SK-N-SH (cell line): ENCODE data around the gene MTURN.
A peak's percentile ranks its signal among the peaks of the same experiment; 100 is the strongest.

ENCODE experiments used
- CTCF ChIP-seq: fragments of 200-600 bp; sonication (generic); IDR thresholded peaks from 2 replicates; pipeline ENCODE4 v1.6.1; 2017; ENCODE audit warnings: antibody characterized with exemption, mild to moderate bottlenecking, moderate library complexity
- EP300 ChIP-seq, 2 experiments: IDR thresholded peaks; 2 replicates each; pipeline versions ENCODE4 v1.4.0 to v1.6.1; 2012; ENCODE audit warnings: borderline replicate concordance in 1 of 2, low read depth in 1 of 2, low read length in 1 of 2
- FOSL2 ChIP-seq: IDR thresholded peaks from 2 replicates; pipeline ENCODE4 v1.4.0; 2012; ENCODE audit warnings: low read depth, mild to moderate bottlenecking, moderate library complexity, borderline replicate concordance
- FOXM1 ChIP-seq: IDR thresholded peaks from 2 replicates; pipeline ENCODE4 v1.4.0; 2012; ENCODE audit warnings: low read depth, mild to moderate bottlenecking
- GATA2 ChIP-seq: sonication (generic); formaldehyde crosslinking; IDR thresholded peaks from 2 replicates; pipeline ENCODE4 v1.5.0; 2020; ENCODE audit warnings: mild to moderate bottlenecking, missing genetic modification reagents
- MEF2A ChIP-seq: IDR thresholded peaks from 2 replicates; pipeline ENCODE4 v1.4.0; 2012; ENCODE audit warnings: low read depth, borderline replicate concordance
- NRF1 ChIP-seq: IDR thresholded peaks from 2 replicates; pipeline ENCODE4 v1.6.1; 2012; ENCODE audit warnings: low read depth, mild to moderate bottlenecking, low read length
- RAD21 ChIP-seq: IDR thresholded peaks from 2 replicates; pipeline ENCODE4 v1.6.1; 2012; ENCODE audit warnings: mild to moderate bottlenecking, low read length
- RFX5 ChIP-seq: IDR thresholded peaks from 2 replicates; pipeline ENCODE4 v1.6.1; 2012; ENCODE audit warnings: mild to moderate bottlenecking, improper control_type of control experiment, low read length
- SMC3 ChIP-seq: IDR thresholded peaks from 2 replicates; pipeline ENCODE4 v1.6.1; 2012; ENCODE audit warnings: low read depth, low read length, improper control_type of control experiment
- TF ChIP-seq, protein P1 (sequence below): IDR thresholded peaks from 2 replicates; pipeline ENCODE4 v1.6.1; 2012; ENCODE audit warnings: mild to moderate bottlenecking, low read depth, low read length, moderate library complexity

DNA sequence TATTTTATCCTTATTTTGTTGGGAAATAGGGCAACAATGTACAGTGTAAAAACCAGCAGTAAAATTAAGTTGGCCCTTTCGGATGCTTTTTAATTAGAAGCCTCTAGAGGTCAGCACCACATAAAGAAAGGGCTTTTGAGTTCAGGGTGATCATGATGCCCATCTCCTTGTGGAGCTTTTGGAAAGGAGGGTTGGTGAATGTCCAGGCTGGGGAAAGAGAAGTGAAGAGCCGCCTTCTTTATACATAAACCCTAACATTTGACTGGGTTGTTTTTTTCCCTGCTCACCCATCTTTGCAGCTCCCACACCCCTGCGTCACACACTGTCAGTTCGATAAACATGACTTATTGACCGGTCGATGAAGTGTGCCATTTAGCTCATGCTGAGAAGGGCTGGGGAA lies 29.8 kb downstream of the MTURN start:
- TF ChIP-seq FOXM1, result no peak
- no peak for TF ChIP-seq FOSL2
- TF ChIP-seq GATA2 (CRISPR knock-in tag), result no peak
- TF ChIP-seq RAD21, result peak; percentile 95
- peak; percentile 85 for TF ChIP-seq CTCF
- TF ChIP-seq RFX5, result no peak
- no peak for TF ChIP-seq EP300 (IDR thresholded peaks at IDR 0.05; ENCODE audit: borderline replicate concordance in 1 of 2, low read depth in 1 of 2, low read length in 1 of 2)
- TF ChIP-seq, protein P1, sequence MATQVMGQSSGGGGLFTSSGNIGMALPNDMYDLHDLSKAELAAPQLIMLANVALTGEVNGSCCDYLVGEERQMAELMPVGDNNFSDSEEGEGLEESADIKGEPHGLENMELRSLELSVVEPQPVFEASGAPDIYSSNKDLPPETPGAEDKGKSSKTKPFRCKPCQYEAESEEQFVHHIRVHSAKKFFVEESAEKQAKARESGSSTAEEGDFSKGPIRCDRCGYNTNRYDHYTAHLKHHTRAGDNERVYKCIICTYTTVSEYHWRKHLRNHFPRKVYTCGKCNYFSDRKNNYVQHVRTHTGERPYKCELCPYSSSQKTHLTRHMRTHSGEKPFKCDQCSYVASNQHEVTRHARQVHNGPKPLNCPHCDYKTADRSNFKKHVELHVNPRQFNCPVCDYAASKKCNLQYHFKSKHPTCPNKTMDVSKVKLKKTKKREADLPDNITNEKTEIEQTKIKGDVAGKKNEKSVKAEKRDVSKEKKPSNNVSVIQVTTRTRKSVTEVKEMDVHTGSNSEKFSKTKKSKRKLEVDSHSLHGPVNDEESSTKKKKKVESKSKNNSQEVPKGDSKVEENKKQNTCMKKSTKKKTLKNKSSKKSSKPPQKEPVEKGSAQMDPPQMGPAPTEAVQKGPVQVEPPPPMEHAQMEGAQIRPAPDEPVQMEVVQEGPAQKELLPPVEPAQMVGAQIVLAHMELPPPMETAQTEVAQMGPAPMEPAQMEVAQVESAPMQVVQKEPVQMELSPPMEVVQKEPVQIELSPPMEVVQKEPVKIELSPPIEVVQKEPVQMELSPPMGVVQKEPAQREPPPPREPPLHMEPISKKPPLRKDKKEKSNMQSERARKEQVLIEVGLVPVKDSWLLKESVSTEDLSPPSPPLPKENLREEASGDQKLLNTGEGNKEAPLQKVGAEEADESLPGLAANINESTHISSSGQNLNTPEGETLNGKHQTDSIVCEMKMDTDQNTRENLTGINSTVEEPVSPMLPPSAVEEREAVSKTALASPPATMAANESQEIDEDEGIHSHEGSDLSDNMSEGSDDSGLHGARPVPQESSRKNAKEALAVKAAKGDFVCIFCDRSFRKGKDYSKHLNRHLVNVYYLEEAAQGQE, result no peak
- TF ChIP-seq NRF1, result no peak
- TF ChIP-seq SMC3, result peak; percentile 83
- TF ChIP-seq MEF2A, result no peak
